ENCODE results near the gene HMGXB4.

GRCh38 chr22:35258191-35258988 lies 1.1 kb downstream of the HMGXB4 start:
- TF ChIP-seq, protein P1, sequence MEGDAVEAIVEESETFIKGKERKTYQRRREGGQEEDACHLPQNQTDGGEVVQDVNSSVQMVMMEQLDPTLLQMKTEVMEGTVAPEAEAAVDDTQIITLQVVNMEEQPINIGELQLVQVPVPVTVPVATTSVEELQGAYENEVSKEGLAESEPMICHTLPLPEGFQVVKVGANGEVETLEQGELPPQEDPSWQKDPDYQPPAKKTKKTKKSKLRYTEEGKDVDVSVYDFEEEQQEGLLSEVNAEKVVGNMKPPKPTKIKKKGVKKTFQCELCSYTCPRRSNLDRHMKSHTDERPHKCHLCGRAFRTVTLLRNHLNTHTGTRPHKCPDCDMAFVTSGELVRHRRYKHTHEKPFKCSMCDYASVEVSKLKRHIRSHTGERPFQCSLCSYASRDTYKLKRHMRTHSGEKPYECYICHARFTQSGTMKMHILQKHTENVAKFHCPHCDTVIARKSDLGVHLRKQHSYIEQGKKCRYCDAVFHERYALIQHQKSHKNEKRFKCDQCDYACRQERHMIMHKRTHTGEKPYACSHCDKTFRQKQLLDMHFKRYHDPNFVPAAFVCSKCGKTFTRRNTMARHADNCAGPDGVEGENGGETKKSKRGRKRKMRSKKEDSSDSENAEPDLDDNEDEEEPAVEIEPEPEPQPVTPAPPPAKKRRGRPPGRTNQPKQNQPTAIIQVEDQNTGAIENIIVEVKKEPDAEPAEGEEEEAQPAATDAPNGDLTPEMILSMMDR (IDR thresholded peaks at IDR 0.05): no peak
- TF ChIP-seq EZH2 (IDR thresholded peaks at IDR 0.05; ENCODE audit: borderline replicate concordance, insufficient read depth, low read depth, low read length, poor library complexity, severe bottlenecking): no peak

Data from B cell (primary cell).